IPS-11a (cell line): Measurements from ENCODE around the gene TRAF4.
A peak's percentile ranks its signal among the peaks of the same experiment; 100 is the strongest.
"Not testable (repeated sequence)": the region's sequence is repeated elsewhere in the genome, so short reads cannot be mapped to it uniquely, and the experiment has no call there.

Experiments used
- H3K4me3 ChIP-seq: one replicate; pipeline ENCODE4 v1.5.1; 2013; ENCODE audit warnings: low read depth, low read length, control low read depth

TRAF4 gene

DNA sequence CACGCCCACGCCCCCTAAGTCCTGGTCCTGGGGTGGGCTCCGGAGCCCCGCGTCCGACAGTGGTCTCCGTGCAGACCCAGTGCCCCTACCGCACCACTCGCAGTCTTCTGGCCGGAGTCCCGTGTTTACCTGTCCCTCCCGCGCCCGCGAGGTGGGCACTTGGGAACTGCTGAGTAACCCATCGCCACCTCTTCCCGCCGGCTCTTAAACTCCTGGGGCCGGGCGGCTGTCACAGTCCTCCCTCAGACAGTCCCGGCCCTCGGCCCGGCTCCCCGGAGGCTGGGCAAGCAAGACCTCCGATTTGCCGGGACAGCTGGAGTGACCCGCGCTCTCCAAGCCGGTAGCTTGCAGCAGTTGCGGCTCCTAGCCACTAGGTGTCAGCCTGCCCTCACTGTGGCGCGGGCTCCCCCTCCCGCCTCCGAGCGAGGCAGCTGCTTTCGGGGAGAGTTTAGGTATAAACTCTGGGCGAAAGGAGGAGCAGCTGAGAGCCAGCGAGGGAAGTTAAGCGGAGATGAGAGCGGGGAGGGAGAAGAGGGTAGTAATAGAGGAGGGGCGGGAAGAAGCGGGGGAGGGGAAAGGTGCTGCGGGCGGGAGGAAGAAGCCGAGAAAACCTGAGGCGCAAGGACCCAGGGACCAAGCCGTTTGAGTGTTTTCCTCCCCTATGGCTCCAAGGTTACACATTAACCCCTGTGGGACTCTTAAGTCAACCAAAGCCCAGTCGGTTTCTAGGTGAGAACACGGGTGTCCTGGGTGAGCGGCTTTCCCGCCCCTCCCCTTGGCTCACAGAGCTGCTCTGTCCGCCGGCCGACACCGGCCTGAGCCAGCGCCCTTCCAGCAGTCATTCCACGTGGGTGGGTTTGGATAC is 17.0 kb upstream of the TRAF4 start:
- peak overlapping the region; percentile 72 for H3K4me3 ChIP-seq

DNA sequence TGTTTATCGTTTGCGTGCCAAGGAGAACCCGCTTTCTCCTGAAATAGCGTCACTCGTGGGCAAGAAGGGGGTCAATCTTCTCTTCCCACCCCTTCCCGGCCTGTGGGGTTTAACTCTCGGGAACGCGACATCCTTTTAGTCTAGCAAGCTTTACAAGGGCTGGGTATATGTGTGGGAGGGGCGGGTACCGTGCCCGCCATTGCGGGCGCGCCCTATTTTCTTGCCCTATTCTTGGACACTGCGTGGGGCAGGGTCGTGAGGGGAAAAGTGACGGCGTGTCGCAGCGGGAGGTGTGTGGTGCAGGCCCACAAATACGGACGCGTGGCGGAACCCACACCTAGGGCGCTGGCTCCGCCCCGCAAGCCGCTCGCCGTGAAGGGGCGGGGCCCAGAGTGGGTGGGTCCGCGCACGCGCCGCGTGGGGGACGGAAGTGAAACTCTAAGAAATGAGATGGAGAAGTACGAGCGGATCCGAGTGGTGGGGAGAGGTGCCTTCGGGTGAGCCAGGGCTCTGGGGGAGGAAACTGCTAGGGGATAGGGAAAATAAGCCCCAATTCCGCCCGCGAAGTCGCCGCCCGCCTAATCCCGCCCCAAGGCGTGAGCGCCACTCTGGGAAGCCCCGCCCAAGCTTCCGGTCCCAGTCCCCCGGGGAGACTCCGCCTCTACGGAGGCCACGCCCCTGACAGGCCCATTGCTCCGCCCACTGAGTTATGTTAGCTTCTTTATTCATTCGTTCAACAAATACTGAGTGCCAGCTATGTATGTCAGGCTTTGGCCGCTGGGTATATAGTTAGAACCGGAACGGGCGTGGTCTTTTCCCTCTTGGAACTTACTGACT is 15.2 kb upstream of the TRAF4 start, which contains the start of gene NEK8:
NEK8 (plus strand) TSS at position 425 of the 837 bp plus-strand sequence; CDS start at position 451, 26 bp downstream.
- peak within 1 kb of the TSS; percentile 78 for H3K4me3 ChIP-seq

DNA sequence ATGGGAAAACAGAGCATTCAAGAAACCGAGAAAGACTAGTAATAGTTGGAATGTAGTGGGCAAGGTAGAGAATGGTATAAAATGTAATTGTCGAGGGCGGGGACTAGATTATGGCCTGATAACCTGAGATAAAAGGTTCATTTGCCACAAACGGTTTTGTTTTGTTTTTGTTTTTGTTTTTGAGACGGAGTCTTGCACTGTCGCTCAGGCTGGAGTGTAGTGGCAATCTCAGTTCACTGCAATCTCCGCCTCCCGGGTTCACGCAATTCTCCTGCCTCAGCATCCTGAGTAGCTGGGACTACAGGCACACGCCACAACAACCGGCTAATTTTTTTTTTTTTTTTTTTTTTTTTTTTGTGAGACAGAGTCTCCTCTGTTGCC is 13.9 kb upstream of the TRAF4 start:
- no peak overlapping the region for H3K4me3 ChIP-seq

DNA sequence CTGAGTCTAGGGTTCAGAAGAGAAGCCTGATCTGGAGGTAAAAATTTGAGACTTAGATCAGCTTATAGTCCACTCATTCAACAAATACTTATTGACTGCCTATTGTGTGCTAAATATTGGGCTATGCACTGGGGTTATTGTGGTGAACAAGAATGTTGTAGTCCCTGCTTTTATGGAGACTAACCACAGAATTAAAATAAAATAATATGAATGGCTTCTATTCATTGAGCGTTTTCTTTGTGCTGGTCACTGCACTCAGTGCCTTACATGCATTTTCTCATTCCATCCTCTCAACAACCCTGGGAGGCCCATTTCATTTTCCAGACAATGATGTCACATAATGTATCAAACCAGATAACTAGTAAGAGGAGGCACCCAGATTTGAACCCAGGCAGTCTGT is 10.5 kb upstream of the TRAF4 start:
- no peak overlapping the region for H3K4me3 ChIP-seq

DNA sequence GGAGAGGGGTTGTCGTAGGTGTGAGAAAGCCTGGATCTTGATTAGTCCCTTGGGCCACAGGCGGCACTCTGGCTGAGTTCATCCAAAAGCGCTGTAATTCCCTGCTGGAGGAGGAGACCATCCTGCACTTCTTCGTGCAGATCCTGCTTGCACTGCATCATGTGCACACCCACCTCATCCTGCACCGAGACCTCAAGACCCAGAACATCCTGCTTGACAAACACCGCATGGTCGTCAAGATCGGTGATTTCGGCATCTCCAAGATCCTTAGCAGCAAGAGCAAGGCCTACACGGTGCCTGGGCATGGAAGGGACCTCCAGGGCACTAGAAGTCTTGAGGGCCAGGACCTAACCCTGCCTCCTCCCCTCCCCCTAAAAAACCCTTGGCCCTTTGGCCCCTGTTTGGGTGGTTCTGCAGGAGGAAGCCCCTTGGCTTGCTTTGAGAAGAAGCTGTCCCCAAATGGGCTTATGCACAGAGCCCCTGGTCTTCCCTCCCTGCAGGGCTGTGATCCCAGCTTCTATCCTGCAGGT is 9.0 kb upstream of the TRAF4 start:
- H3K4me3 ChIP-seq = no peak overlapping the region

DNA sequence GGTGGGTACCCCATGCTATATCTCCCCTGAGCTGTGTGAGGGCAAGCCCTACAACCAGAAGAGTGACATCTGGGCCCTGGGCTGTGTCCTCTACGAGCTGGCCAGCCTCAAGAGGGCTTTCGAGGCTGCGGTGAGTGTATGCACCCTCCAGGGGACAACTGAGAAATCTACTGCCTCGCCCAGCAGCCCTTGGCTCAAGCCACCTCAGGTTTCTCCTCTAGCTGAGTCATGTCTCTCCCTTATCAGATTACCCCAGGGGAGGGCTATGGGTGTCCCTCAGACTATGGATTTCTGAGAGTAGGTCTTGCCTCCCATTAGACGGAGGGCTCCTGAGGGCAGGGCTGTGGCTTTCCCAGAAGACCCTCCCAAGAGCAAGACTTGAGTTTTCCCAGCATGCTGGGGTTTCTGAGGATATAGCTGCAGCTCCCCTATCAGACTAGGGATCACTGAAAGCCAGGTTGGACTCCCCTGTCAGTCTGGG is 8.5 kb upstream of the TRAF4 start:
- H3K4me3 ChIP-seq = no peak overlapping the region

DNA sequence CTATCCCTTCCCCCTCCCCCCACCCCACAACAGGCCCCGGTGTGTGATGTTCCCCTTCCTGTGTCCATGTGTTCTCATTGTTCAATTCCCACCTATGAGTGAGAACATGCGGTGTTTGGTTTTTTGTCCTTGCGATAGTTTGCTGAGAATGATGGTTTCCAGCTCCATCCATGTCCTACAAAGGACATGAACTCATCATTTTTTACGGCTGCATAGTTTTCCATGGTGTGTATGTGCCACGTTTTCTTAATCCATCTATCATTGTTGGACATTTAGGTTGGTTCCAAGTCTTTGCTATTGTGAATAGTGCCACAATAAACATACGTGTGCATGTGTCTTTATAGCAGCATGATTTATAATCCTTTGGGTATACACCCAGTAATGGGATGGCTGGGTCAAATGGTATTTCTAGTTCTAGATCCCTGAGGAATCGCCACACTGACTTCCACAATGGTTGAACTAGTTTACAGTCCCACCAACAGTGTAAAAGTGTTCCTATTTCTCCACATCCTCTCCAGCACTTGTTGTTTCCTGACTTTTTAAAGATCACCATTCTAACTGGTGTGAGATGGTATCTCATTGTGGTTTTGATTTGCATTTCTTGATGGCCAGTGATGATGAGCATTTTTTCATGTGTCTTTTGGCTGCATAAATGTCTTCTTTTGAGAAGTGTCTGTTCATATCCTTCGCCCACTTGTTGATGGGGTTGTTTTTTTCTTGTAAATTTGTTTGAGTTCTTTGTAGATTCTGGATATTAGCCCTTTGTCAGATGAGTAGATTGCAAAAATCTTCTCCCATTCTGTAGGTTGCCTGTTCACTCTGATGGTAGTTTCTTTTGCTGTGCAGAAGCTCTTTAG is 7.7 kb upstream of the TRAF4 start:
- not testable (repeated sequence) for H3K4me3 ChIP-seq

DNA sequence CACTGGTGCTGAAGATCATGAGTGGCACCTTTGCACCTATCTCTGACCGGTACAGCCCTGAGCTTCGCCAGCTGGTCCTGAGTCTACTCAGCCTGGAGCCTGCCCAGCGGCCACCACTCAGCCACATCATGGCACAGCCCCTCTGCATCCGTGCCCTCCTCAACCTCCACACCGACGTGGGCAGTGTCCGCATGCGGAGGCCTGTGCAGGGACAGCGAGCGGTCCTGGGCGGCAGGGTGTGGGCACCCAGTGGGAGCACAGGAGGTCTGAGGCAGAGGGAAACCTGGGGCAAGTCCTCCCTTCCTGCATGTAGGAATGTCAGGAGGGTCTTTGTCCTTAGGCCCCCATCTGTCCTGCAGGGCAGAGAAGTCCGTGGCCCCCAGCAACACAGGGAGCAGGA is 6.5 kb upstream of the TRAF4 start:
- no peak overlapping the region for H3K4me3 ChIP-seq

DNA sequence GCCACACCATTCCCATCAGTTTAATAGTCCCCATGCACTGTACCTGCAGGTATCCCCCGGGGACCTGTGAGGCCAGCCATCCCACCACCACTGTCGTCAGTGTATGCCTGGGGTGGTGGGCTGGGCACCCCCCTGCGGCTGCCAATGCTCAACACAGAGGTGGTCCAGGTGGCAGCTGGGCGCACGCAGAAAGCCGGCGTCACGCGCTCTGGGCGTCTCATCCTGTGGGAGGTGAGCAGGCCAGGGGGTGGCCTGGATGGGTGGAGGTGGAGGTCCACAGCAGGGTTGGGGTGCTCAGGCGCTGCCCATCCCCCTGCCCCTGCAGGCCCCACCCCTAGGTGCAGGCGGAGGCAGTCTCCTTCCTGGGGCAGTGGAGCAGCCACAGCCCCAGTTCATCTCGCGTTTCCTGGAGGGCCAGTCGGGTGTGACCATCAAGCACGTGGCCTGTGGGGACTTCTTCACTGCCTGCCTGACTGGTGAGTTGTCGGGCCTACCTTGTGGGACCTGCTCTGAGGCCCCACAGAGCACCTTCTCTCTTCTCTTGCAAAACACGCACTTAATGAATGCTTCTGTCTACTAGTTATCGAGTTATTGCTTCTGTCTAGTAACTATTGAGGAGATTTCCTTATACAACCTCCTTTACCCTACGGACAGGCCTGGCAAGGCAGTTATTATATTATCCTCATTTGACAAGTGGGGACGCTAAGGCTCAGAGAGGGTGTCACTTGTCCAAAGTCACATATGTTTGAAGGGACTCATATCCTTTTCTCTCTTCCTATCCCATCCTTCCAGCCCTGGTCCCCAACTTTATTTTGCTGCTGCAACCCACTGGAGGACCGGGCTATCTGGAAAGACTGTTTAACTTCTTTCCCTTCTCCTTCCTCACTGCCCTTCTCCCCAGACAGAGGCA is 5.8 kb upstream of the TRAF4 start:
- no peak overlapping the region for H3K4me3 ChIP-seq

DNA sequence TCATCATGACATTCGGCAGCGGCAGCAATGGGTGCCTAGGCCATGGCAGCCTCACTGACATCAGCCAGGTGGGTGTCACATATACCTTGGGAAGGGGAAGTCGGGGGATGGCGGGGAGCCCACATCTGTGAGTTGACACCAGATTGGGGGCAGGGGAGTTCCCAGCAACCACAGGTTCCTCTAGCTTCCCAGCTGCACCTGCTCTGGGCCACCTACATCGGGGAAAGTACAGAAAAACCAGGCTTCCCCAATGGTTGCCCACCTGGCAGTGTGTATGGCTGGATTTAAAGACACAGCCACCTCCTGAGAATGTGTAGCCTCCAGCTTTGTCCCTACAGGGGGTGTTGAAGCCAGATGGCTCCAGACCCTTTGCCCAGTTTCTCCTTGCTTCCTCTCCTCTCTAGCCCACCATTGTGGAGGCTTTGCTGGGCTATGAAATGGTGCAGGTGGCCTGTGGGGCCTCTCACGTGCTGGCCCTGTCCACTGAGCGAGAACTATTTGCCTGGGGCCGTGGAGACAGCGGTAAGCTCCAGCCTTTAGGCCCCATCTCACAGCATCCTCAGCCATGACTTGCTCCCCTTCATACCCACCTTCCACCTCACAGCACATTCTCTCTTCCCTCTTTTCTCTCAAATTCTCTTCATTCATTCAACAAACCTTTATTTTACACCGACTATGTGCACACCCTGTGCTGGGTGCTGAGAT is 5.0 kb upstream of the TRAF4 start:
- no peak overlapping the region for H3K4me3 ChIP-seq

DNA sequence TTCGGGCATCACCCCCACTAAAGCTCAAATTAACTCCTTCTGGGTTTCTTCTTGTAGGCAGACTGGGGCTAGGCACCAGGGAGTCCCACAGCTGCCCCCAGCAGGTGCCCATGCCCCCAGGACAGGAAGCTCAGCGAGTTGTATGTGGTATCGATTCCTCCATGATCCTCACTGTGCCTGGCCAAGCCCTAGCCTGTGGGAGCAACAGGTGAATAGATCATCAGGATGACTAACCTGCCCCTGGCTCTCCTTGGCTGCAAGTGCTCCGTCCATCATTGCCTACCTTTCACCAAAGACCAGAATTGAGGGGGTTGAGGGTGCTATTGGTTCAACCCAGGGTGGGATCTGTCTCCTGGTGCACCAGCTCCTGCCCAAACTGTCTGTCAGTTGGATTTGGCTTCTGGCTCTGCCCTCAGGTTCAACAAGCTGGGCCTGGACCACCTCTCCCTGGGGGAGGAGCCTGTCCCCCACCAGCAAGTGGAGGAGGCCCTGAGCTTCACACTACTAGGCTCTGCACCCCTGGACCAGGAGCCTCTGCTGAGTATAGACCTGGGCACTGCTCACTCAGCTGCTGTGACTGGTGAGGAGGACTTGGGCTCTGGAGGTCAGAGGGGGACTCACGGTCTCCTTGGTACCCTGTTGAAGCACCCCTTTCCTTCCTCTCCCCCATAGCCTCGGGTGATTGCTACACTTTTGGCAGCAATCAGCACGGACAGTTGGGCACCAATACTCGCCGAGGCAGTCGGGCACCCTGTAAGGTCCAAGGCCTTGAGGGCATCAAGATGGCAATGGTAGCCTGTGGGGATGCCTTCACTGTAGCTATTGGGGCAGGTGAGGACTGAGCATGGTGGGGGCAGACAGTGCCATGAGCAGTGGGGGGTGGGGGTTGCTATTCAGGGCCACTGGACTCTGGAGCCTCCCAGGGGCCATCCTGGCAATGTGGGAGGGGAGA is 3.1 kb upstream of the TRAF4 start:
- H3K4me3 ChIP-seq = no peak overlapping the region

DNA sequence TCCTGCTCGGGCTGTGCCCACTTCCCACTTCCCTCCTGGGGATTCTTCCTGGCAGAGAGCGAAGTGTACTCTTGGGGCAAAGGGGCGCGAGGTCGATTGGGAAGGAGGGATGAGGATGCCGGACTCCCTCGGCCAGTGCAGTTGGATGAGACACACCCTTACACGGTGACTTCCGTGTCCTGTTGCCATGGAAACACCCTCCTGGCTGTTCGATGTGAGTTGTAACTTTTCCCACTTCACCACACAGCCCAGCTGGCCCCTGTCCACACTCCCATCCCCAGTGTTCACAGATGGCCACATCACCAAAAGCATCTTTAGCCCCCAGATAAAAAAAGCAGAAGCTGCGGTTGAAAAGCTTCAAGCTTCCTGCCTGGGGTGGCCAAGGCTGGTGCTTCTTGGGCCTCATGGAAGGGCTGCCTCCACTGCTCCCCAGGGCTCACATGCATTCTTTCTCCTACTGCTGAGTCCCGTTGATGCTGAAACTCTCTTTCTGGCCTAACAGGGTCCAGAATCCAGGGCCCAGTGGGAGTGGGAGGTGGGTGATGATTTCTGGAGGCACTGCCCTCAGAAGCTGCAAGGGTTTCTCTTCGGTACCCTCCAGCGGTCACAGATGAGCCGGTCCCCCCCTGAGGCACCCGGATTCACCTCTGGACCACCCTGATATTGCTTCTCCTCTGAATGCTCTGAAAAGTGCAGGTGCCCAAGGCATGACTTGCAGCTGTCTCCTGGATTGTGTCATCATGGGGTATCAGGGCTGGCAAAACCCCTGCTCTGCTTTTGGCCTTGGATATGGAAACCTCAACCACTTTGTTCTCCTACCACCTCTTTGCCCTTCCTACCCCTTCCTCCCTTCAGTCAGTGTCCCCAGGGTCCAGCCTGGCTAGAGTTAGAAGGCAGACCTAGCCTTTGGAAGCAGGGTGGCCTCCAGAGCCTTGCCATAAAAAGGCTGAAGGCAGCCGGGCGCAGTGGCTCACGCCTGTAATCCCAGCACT is 2.2 kb upstream of the TRAF4 start:
- no peak overlapping the region for H3K4me3 ChIP-seq

DNA sequence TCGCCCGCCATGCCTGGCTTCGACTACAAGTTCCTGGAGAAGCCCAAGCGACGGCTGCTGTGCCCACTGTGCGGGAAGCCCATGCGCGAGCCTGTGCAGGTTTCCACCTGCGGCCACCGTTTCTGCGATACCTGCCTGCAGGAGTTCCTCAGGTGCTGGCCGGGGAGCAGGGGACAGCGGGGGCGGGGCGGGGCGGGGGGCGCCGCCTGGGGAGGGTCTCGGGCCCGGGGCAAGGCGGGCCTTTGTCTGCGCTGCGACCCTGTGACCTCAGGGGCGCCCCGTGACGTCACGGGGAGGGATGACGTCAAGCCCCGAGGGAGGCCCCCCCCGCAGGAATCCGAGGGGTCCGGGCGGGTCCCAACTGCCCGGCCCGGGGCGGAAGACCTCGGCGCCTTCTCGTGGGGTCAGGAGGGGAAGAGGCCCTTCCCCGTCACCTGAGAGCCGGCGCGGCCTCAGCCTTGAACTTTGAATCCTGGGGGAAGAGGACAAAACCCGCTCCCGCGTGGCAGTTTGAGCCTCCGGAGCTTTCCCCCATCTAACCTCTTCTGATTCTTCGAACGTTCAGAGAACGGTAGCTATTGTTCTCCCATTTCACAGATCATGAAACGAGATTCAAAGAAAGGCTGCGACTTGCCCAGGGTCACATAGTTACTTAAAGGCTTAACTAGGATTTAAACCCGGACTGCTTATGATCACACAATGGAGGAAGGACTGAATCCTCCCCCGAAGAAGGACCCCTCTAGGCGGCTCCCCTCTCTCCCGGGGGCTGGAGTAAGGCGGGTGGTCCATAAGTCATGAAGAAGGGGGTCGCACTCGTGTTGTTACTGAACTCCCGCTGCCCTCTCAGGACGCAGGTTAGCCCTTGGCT is 527 bp downstream of the TRAF4 start:
- H3K4me3 ChIP-seq = peak overlapping the region; percentile 96

DNA sequence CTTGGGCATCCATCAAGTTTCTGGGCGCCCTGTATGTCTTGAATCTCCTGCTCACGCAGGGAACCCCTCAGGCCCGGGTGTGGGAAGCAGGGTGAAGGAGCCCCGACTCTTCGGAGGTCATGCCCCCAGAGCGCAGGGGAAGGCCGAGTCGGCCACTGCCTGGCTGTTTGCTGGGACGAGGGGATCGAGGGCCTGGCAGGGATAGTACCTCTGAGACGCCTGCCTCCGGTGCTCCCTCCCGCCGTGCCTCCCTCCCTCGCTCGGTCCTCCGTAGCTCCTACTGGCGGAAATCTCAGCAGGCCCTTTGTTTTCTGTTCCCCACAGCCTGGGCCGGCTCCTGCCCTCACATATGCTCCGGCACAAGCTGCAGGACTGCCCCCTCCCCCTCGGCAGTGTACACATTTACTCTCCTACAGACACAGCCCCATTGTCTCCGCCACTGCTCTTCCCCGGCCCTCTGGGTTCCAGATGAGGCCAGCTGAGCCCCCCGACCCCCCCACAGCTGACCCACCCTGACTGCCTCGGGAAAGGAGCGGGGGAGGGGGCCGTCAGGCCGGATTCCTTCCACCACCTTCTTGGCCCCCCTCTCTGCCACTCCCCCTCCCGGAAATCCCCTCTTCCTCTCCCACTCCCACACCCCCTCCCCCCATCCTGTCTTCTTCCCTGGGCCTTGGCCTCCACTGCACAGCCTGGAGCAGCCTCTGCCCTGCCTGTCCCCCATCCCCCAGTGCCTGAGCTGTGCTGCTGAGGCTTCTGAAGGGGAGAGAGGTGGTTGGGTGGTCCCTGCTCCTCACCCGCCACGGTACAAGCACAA is 1.4 kb downstream of the TRAF4 start:
- H3K4me3 ChIP-seq = peak overlapping the region; percentile 96
